Measurements from ENCODE around the gene ATXN7L3.
A peak's percentile ranks its signal among the peaks of the same experiment; 100 is the strongest.

The ATXN7L3 gene

GRCh38 chr17:44178133-44178532 is 21.6 kb downstream of the ATXN7L3 start:
- Histone ChIP-seq H3K4me1 (ENCODE audit: control insufficient read depth, insufficient read depth, low read length) (no peaks in the 10 kb centered on the region), H3K4me2 (ENCODE audit: low read length) (no peak overlapping the region), H3K4me3 (ENCODE audit: low read length) (no peak overlapping the region), H3K27me3 (ENCODE audit: control insufficient read depth, insufficient read depth, low read length) (no peaks in the 10 kb centered on the region), H3K36me3 (ENCODE audit: insufficient read depth, low read length) (peaks cover 28% of the 10 kb centered on the region), H3K9me3 (replicated peaks; ENCODE audit: low read length) (no peaks in the 10 kb centered on the region), H3K9ac (ENCODE audit: low read depth, low read length) (no peak overlapping the region)

- peaks cover 27% of the 10 kb centered on the region for H3K36me3 ChIP-seq (ENCODE audit: insufficient read depth, low read length)
- no peaks in the 10 kb centered on the region for H3K9me3 ChIP-seq (replicated peaks; ENCODE audit: low read length)
- no peaks in the 10 kb centered on the region for H3K4me1 ChIP-seq (ENCODE audit: control insufficient read depth, insufficient read depth, low read length)
- no peak overlapping the region for H3K4me2 ChIP-seq (ENCODE audit: low read length)
- H3K27me3 ChIP-seq (ENCODE audit: control insufficient read depth, insufficient read depth, low read length) = no peaks in the 10 kb centered on the region
- no peak overlapping the region for H3K4me3 ChIP-seq (ENCODE audit: low read length)
- no peak overlapping the region for H3K9ac ChIP-seq (ENCODE audit: low read depth, low read length)
These were observed 22.0 kb downstream of the ATXN7L3 start for GRCh38 chr17:44177640-44178039.

- no peaks in the 10 kb centered on the region for H3K4me1 ChIP-seq (ENCODE audit: control insufficient read depth, insufficient read depth, low read length)
These were observed 22.8 kb downstream of the ATXN7L3 start for GRCh38 chr17:44176671-44177501.

GRCh38 chr17:44176257-44176656 is 23.4 kb downstream of the ATXN7L3 start:
- Histone ChIP-seq H3K9ac (ENCODE audit: low read depth, low read length) (no peak overlapping the region), H3K4me1 (ENCODE audit: control insufficient read depth, insufficient read depth, low read length) (no peaks in the 10 kb centered on the region), H3K4me3 (ENCODE audit: low read length) (no peak overlapping the region), H3K9me3 (replicated peaks; ENCODE audit: low read length) (no peaks in the 10 kb centered on the region), H3K4me2 (ENCODE audit: low read length) (no peak overlapping the region), H3K36me3 (ENCODE audit: insufficient read depth, low read length) (peaks cover 15% of the 10 kb centered on the region), H3K27me3 (ENCODE audit: control insufficient read depth, insufficient read depth, low read length) (no peaks in the 10 kb centered on the region)

More at GRCh38 chr17:44176671-44177501, 22.8 kb downstream of the ATXN7L3 start:
- Histone ChIP-seq H3K27me3 (ENCODE audit: control insufficient read depth, insufficient read depth, low read length) (no peaks in the 10 kb centered on the region), H3K9ac (ENCODE audit: low read depth, low read length) (no peak overlapping the region), H3K4me2 (ENCODE audit: low read length) (no peak overlapping the region), H3K9me3 (replicated peaks; ENCODE audit: low read length) (no peaks in the 10 kb centered on the region), H3K4me3 (ENCODE audit: low read length) (no peak overlapping the region), H3K36me3 (ENCODE audit: insufficient read depth, low read length) (peaks cover 20% of the 10 kb centered on the region)

GRCh38 chr17:44174427-44174826 is 25.3 kb downstream of the ATXN7L3 start:
- H3K36me3 ChIP-seq (ENCODE audit: insufficient read depth, low read length) = peaks cover 15% of the 10 kb centered on the region
- H3K4me2 ChIP-seq (ENCODE audit: low read length) = no peak overlapping the region
- peaks cover 11% of the 10 kb centered on the region for H3K4me1 ChIP-seq (ENCODE audit: control insufficient read depth, insufficient read depth, low read length)
- H3K9ac ChIP-seq (ENCODE audit: low read depth, low read length) = no peak overlapping the region
- no peaks in the 10 kb centered on the region for H3K9me3 ChIP-seq (replicated peaks; ENCODE audit: low read length)
- H3K27me3 ChIP-seq (ENCODE audit: control insufficient read depth, insufficient read depth, low read length) = no peaks in the 10 kb centered on the region
- H3K4me3 ChIP-seq (ENCODE audit: low read length) = no peak overlapping the region

GRCh38 chr17:44171931-44172455 is 27.7 kb downstream of the ATXN7L3 start:
- no peak overlapping the region for H3K4me3 ChIP-seq (ENCODE audit: low read length)
- peaks cover 8% of the 10 kb centered on the region for H3K36me3 ChIP-seq (ENCODE audit: insufficient read depth, low read length)
- no peak overlapping the region for H3K4me2 ChIP-seq (ENCODE audit: low read length)
- no peaks in the 10 kb centered on the region for H3K9me3 ChIP-seq (replicated peaks; ENCODE audit: low read length)
- no peaks in the 10 kb centered on the region for H3K27me3 ChIP-seq (ENCODE audit: control insufficient read depth, insufficient read depth, low read length)
- peaks cover 14% of the 10 kb centered on the region for H3K4me1 ChIP-seq (ENCODE audit: control insufficient read depth, insufficient read depth, low read length)
- H3K9ac ChIP-seq (ENCODE audit: low read depth, low read length) = no peak overlapping the region

GRCh38 chr17:44170499-44171201 is 29.0 kb downstream of the ATXN7L3 start, which contains the start of gene ASB16:
ASB16 (plus strand) TSS chr17:44170704; CDS start chr17:44170790, 86 bp downstream.
- peaks cover 14% of the 10 kb centered on the region for H3K4me1 ChIP-seq (ENCODE audit: control insufficient read depth, insufficient read depth, low read length)
- no peaks in the 10 kb centered on the region for H3K27me3 ChIP-seq (ENCODE audit: control insufficient read depth, insufficient read depth, low read length)
- no peaks in the 10 kb centered on the region for H3K36me3 ChIP-seq (ENCODE audit: insufficient read depth, low read length)
- H3K9me3 ChIP-seq (replicated peaks; ENCODE audit: low read length) = no peaks in the 10 kb centered on the region
- peak within 1 kb of the TSS; percentile 10 for H3K9ac ChIP-seq (ENCODE audit: low read depth, low read length)
- H3K4me2 ChIP-seq (ENCODE audit: low read length) = peak within 1 kb of the TSS; percentile 65
- peak within 1 kb of the TSS; percentile 47 for H3K4me3 ChIP-seq (ENCODE audit: low read length)

- Histone ChIP-seq H3K4me2 (ENCODE audit: low read length) (peak overlapping the region; percentile 65), H3K4me3 (ENCODE audit: low read length) (no peak overlapping the region), H3K9me3 (replicated peaks; ENCODE audit: low read length) (no peaks in the 10 kb centered on the region), H3K9ac (ENCODE audit: low read depth, low read length) (peak overlapping the region; percentile 10), H3K4me1 (ENCODE audit: control insufficient read depth, insufficient read depth, low read length) (peaks cover 14% of the 10 kb centered on the region), H3K36me3 (ENCODE audit: insufficient read depth, low read length) (no peaks in the 10 kb centered on the region), H3K27me3 (ENCODE audit: control insufficient read depth, insufficient read depth, low read length) (no peaks in the 10 kb centered on the region)
These were observed 29.6 kb downstream of the ATXN7L3 start for GRCh38 chr17:44170135-44170498.

- Histone ChIP-seq H3K4me3 (ENCODE audit: low read length) (no peak overlapping the region), H3K36me3 (ENCODE audit: insufficient read depth, low read length) (no peaks in the 10 kb centered on the region), H3K27me3 (ENCODE audit: control insufficient read depth, insufficient read depth, low read length) (no peaks in the 10 kb centered on the region), H3K9ac (ENCODE audit: low read depth, low read length) (no peak overlapping the region), H3K9me3 (replicated peaks; ENCODE audit: low read length) (no peaks in the 10 kb centered on the region), H3K4me1 (ENCODE audit: control insufficient read depth, insufficient read depth, low read length) (peaks cover 14% of the 10 kb centered on the region), H3K4me2 (ENCODE audit: low read length) (no peak overlapping the region)
These were observed 32.4 kb downstream of the ATXN7L3 start for GRCh38 chr17:44167181-44167861.

- Histone ChIP-seq H3K9ac (ENCODE audit: low read depth, low read length) (no peak overlapping the region), H3K27me3 (ENCODE audit: control insufficient read depth, insufficient read depth, low read length) (no peaks in the 10 kb centered on the region), H3K4me2 (ENCODE audit: low read length) (no peak overlapping the region), H3K36me3 (ENCODE audit: insufficient read depth, low read length) (peaks cover 11% of the 10 kb centered on the region), H3K4me1 (ENCODE audit: control insufficient read depth, insufficient read depth, low read length) (peaks cover 3% of the 10 kb centered on the region), H3K9me3 (replicated peaks; ENCODE audit: low read length) (no peaks in the 10 kb centered on the region), H3K4me3 (ENCODE audit: low read length) (no peak overlapping the region)
These were observed 35.2 kb downstream of the ATXN7L3 start for GRCh38 chr17:44164476-44164875.

GRCh38 chr17:44159519-44160210 is 40.0 kb downstream of the ATXN7L3 start:
- H3K4me3 ChIP-seq (ENCODE audit: low read length) = no peak overlapping the region
- H3K4me1 ChIP-seq (ENCODE audit: control insufficient read depth, insufficient read depth, low read length) = no peaks in the 10 kb centered on the region
- H3K27me3 ChIP-seq (ENCODE audit: control insufficient read depth, insufficient read depth, low read length) = no peaks in the 10 kb centered on the region
- no peaks in the 10 kb centered on the region for H3K9me3 ChIP-seq (replicated peaks; ENCODE audit: low read length)
- no peak overlapping the region for H3K4me2 ChIP-seq (ENCODE audit: low read length)
- no peak overlapping the region for H3K9ac ChIP-seq (ENCODE audit: low read depth, low read length)
- H3K36me3 ChIP-seq (ENCODE audit: insufficient read depth, low read length) = peaks cover 14% of the 10 kb centered on the region

Measured in skeletal muscle satellite cell (primary cell).